GM19438 (cell line): ENCODE measurements around the gene GPR3.
"Not testable (repeated sequence)": the region's sequence is repeated elsewhere in the genome, so short reads cannot be mapped to it uniquely, and the experiment has no call there.

Source experiments
- ATAC-seq: cut with Tn5 transposase; IDR thresholded peaks from one replicate; pipeline ENCODE4 v1.9.1; 2021; ENCODE audit warnings: low read depth; ENCODE audit not compliant: unreplicated experiment

GPR3 gene

GRCh38 chr1:27377760-27378495 lies 14.5 kb upstream of the GPR3 start:
- no peak for ATAC-seq

GRCh38 chr1:27379564-27380122 lies 12.8 kb upstream of the GPR3 start:
- ATAC-seq = no peak

GRCh38 chr1:27380224-27380623 lies 12.2 kb upstream of the GPR3 start:
- no peak for ATAC-seq

GRCh38 chr1:27380766-27381733 lies 11.4 kb upstream of the GPR3 start:
- ATAC-seq = no peak

- ATAC-seq = no peak
Measured at GRCh38 chr1:27381969-27382762, 10.3 kb upstream of the GPR3 start.

GRCh38 chr1:27383039-27383605 lies 9.3 kb upstream of the GPR3 start, which contains the start of gene CD164L2:
CD164L2 (minus strand) TSS chr1:27383333; CDS start chr1:27383239, 94 bp downstream.
- no peak for ATAC-seq

GRCh38 chr1:27383661-27384060 lies 8.8 kb upstream of the GPR3 start:
- no peak for ATAC-seq

- not testable (repeated sequence) for ATAC-seq
Measured at GRCh38 chr1:27384797-27385196, 7.6 kb upstream of the GPR3 start.

GRCh38 chr1:27388337-27389005 lies 4.0 kb upstream of the GPR3 start:
- no peak for ATAC-seq

GRCh38 chr1:27391511-27392095 lies 819 bp upstream of the GPR3 start:
- no peak for ATAC-seq

- ATAC-seq = no peak
Measured at GRCh38 chr1:27392778-27393635, 585 bp downstream of the GPR3 start.

- ATAC-seq = no peak
Measured at GRCh38 chr1:27393641-27394281, 1.3 kb downstream of the GPR3 start.

GRCh38 chr1:27394282-27394658 lies 1.8 kb downstream of the GPR3 start:
- no peak for ATAC-seq

GRCh38 chr1:27394925-27395324 lies 2.5 kb downstream of the GPR3 start:
- ATAC-seq = no peak

GRCh38 chr1:27395441-27396195 lies 3.2 kb downstream of the GPR3 start:
- no peak for ATAC-seq

- no peak for ATAC-seq
Measured at GRCh38 chr1:27397110-27397509, 4.7 kb downstream of the GPR3 start.

- no peak for ATAC-seq
Measured at GRCh38 chr1:27397749-27398148, 5.3 kb downstream of the GPR3 start.
